BE2C (cell line): Measurements from ENCODE around the gene CCNL2.
A peak's percentile ranks its signal among the peaks of the same experiment; 100 is the strongest.

Source experiments
- DNase-seq: peaks from one replicate; pipeline ENCODE4 v3.0.0-alpha.2; 2020
- H3K27me3 ChIP-seq: fragments of 250-450 bp; sonication (Bioruptor Pico); 2 replicates; pipeline ENCODE4 v1.5.1; 2020; ENCODE audit warnings: mild to moderate bottlenecking
- H3K36me3 ChIP-seq: fragments of 250-450 bp; sonication (Bioruptor Pico); 2 replicates; pipeline ENCODE4 v1.5.1; 2020; ENCODE audit warnings: mild to moderate bottlenecking
- H3K4me1 ChIP-seq: fragments of 250-450 bp; sonication (Bioruptor Pico); 2 replicates; pipeline ENCODE4 v1.5.1; 2020
- H3K4me3 ChIP-seq: 2 replicates; pipeline ENCODE4 v1.5.1; 2011; ENCODE audit warnings: low read depth, low read length
- H3K9me3 ChIP-seq: fragments of 250-450 bp; sonication (Bioruptor Pico); 2 replicates; pipeline ENCODE4 v1.5.1; 2020
- CTCF ChIP-seq: IDR thresholded peaks from 2 replicates; pipeline ENCODE4 v1.5.1; 2012; ENCODE audit warnings: mild to moderate bottlenecking, low read depth, low read length

CCNL2 gene

GRCh38 chr1:1359308-1359663 lies 39.8 kb downstream of the CCNL2 start:
- no peaks in the 10 kb centered on the region for H3K27me3 ChIP-seq
- no peak for DNase-seq
- H3K4me1 ChIP-seq, result peaks cover 10% of the 10 kb centered on the region
- no peak for TF ChIP-seq CTCF
- H3K9me3 ChIP-seq, result no peaks in the 10 kb centered on the region
- no peaks in the 10 kb centered on the region for H3K36me3 ChIP-seq
- no peak overlapping the region for H3K4me3 ChIP-seq

- no peaks in the 10 kb centered on the region for H3K36me3 ChIP-seq
- no peaks in the 10 kb centered on the region for H3K27me3 ChIP-seq
- H3K4me1 ChIP-seq, result peaks cover 12% of the 10 kb centered on the region
- no peaks in the 10 kb centered on the region for H3K9me3 ChIP-seq
- TF ChIP-seq CTCF, result no peak
- DNase-seq, result peak; percentile 36
- H3K4me3 ChIP-seq, result no peak within 1 kb of the TSS
Observed at GRCh38 chr1:1358433-1359271, 40.5 kb downstream of the CCNL2 start, which contains the start of gene MXRA8. TSS of gene MXRA8 (minus strand) at chr1:1358555. CDS start at chr1:1358504, 51 bp downstream.

- H3K9me3 ChIP-seq, result no peaks in the 10 kb centered on the region
- TF ChIP-seq CTCF, result no peak
- H3K27me3 ChIP-seq, result no peaks in the 10 kb centered on the region
- no peaks in the 10 kb centered on the region for H3K36me3 ChIP-seq
- DNase-seq, result peak; percentile 11
- H3K4me3 ChIP-seq, result no peak overlapping the region
- peaks cover 19% of the 10 kb centered on the region for H3K4me1 ChIP-seq
Observed at GRCh38 chr1:1357871-1358432, 41.2 kb downstream of the CCNL2 start.

GRCh38 chr1:1356796-1357401 lies 42.2 kb downstream of the CCNL2 start:
- H3K27me3 ChIP-seq, result no peaks in the 10 kb centered on the region
- no peaks in the 10 kb centered on the region for H3K9me3 ChIP-seq
- no peak for TF ChIP-seq CTCF
- peaks cover 29% of the 10 kb centered on the region for H3K4me1 ChIP-seq
- DNase-seq, result peak; percentile 15
- H3K4me3 ChIP-seq, result no peak overlapping the region
- no peaks in the 10 kb centered on the region for H3K36me3 ChIP-seq

GRCh38 chr1:1356166-1356795 lies 42.9 kb downstream of the CCNL2 start:
- H3K36me3 ChIP-seq, result no peaks in the 10 kb centered on the region
- peaks cover 34% of the 10 kb centered on the region for H3K4me1 ChIP-seq
- no peak overlapping the region for H3K4me3 ChIP-seq
- no peaks in the 10 kb centered on the region for H3K27me3 ChIP-seq
- H3K9me3 ChIP-seq, result no peaks in the 10 kb centered on the region
- TF ChIP-seq CTCF, result no peak
- DNase-seq, result no peak
